Stimulated activated CD4-positive, alpha-beta T cell treated with anti-CD3 and anti-CD28 coated beads, Interleukin-1b, Interleukin-23, amount 100 ng/mL, for 1 hour (primary cell): ENCODE data around the gene OSBPL7.
"Not testable (repeated sequence)": the region's sequence is repeated elsewhere in the genome, so short reads cannot be mapped to it uniquely, and the experiment has no call there.

Experiments
- DNase-seq, 2 donors: peaks; one replicate each; pipeline ENCODE4 v3.0.0-alpha.2; 2020; ENCODE audit warnings: low read depth in 2 of 2

OSBPL7 gene

DNA sequence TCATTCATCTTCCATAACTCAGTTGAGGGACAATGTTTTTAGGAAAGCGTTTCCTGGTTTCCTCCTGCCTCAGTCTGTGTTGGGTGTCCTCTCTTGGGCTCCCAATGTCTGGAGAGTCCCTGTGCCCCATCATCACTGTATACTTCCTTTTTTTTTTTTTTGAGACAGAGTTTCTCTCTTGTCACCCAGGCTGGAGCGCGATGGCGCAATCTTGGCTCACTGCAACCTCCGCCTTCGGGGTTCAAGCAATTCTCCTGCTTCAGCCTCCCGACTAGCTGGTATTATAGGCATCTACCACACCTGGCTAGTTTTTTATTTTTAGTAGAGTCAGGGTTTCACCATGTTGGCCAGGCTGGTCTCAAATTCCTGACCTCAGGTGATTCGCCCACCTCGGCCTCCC lies 47.9 kb downstream of the OSBPL7 start:
- not testable (repeated sequence) for DNase-seq

DNA sequence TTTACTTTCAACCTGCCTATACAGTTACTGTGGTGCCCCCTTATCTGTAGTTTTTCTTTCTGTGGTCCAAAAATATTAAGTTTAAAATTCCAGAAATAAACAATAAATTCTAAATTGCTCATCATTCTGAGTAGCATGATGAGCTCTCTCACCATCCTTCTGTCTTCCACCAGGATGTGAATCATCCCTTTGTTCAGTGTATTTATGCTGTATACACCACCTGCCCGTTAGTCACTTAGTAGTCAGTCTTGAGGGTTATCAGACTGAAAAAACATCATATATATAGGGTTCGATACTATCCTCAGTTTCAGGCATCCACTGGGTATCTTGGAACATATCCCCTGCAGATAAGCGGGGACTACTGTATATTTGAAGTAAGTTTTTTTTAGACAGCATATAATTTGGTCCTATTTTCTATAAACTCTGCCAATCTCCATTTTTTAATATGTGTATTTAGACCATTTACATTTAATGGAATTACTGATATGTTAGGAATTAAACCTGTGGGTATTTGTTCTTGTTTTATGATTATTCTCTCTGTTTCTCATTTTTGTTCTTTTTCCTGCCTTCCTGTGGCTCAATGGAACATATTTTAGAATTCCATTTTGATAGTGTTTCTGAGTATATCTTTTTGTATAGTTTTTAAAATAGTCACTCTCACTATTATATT lies 57.5 kb downstream of the OSBPL7 start:
- no peak for DNase-seq

DNA sequence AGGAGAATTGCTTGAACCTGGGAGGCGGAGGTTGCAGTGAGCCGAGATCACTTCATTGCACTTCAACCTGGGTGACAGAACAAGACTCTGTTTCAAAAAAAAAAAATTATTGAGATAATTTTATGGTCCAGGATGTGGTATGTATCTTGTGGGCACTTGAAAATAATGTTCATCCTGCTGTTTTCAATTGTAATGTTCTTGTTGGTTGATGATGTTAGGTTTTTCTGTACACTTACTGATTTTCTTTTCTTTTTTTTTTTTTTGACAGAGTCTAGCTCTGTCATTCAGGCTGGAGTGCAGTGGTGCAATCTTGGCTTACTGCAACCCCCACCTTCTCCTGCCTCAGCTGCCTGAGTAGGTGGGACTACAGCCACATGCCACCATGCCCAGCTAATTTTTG lies 58.9 kb downstream of the OSBPL7 start:
- no peak for DNase-seq

DNA sequence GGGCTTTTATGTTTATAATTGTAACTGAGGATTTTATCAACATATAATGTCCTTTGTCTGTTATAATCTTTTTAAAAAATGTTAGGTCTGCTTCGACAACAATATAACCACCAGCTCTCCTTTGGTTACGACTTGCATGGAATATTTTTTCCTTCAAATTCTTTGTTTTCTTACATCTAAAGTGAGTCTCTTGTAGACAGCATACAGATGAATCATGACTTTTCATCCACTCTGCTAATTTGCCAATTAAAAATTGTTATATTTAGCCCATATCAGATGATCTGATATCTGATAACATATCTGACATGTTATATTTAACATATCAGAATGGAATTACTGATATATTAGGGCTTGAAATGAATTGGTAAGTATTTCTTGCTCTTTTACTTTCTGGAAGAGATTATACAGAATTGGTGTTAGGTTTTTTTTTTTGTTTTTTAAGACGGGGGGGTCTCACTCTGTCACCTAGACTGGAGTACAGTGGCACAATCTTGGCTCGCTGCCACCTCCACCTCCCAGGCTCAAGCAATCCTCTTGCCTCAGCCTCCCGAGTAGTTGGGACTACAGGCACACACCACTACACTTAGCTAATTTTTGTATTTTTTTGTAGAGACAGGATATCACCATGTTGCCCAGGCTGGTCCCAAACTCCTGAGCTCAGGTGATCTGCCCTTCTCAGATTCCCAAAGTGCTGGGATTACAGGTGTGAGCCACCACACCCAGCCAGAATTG lies 61.0 kb downstream of the OSBPL7 start:
- DNase-seq, result no peak

DNA sequence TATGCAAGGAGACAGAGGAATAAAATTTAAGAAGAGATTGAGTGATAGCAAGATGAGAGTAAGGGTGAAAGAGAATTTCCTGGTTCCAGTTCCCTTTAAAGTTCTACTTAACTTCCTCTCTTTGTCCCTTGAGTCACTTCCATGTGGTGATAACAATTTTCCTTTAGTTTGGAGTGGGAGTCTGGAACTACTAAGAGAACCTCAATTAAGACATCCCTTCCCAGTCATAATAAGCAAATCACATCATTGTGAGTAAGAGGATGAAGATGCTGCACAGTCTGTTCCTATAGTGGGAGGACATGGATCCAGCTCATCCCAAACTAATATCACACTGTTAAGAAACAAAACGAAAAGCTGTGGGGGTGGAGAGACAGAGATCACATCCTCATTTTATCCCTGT lies 64.2 kb downstream of the OSBPL7 start:
- no peak for DNase-seq
